PC-3 (cell line): Measurements from ENCODE around the gene ADGRL3.

Source experiments
- CTCF ChIP-seq: fragments of 300-600 bp; sonication (generic); conservative IDR thresholded peaks from 2 replicates; pipeline ENCODE4 v1.5.1; 2017; ENCODE audit warnings: antibody characterized with exemption, low read depth, mild to moderate bottlenecking, low read length
- EZH2 ChIP-seq: fragments of 300-600 bp; sonication (generic); IDR thresholded peaks from one replicate; pipeline ENCODE4 v1.6.1; 2017; ENCODE audit warnings: antibody characterized with exemption, mild to moderate bottlenecking, low read length; ENCODE audit not compliant: unreplicated experiment
- EZH2phosphoT487 ChIP-seq: fragments of 300-600 bp; sonication (generic); IDR thresholded peaks from 2 replicates; pipeline ENCODE4 v1.6.1; 2018; ENCODE audit warnings: mild to moderate bottlenecking, antibody characterized with exemption, low read length, borderline replicate concordance

- TF ChIP-seq CTCF (no peak), EZH2 (no peak), EZH2phosphoT487 (no peak)
These were observed 39.1 kb downstream of the ADGRL3 start for GRCh38 chr4:61239250-61239649.
